Measurements from ENCODE around the gene FRMD4A. TPM values are rescaled to one million over a fixed set of nuclear protein-coding genes. Genes with fewer than 3 reads are reported as not detected.
"Not testable (repeated sequence)": the region's sequence is repeated elsewhere in the genome, so short reads cannot be mapped to it uniquely, and the experiment has no call there.

FRMD4A gene
- total RNA-seq, 1 experiment from 2014 or later, result 1.1 TPM

- DNase-seq (ENCODE audit: low spot score), result no peak
Measured at GRCh38 chr10:13950543-13950939, 380.2 kb downstream of the FRMD4A start.

- DNase-seq (ENCODE audit: low spot score), result no peak
Measured at GRCh38 chr10:13949844-13950542, 380.7 kb downstream of the FRMD4A start.

- no peak for DNase-seq (ENCODE audit: low spot score)
Measured at GRCh38 chr10:13946209-13946460, 384.6 kb downstream of the FRMD4A start.

GRCh38 chr10:13945390-13946208 lies 385.1 kb downstream of the FRMD4A start:
- DNase-seq (ENCODE audit: low spot score), result no peak

- no peak for DNase-seq (ENCODE audit: low spot score)
Measured at GRCh38 chr10:13944823-13945222, 385.9 kb downstream of the FRMD4A start.

GRCh38 chr10:13943735-13944398 lies 386.9 kb downstream of the FRMD4A start:
- no peak for DNase-seq (ENCODE audit: low spot score)

GRCh38 chr10:13942035-13942434 lies 388.7 kb downstream of the FRMD4A start:
- DNase-seq (ENCODE audit: low spot score), result no peak

GRCh38 chr10:13939391-13939790 lies 391.3 kb downstream of the FRMD4A start:
- DNase-seq (ENCODE audit: low spot score), result no peak

GRCh38 chr10:13938950-13939349 lies 391.8 kb downstream of the FRMD4A start:
- no peak for DNase-seq (ENCODE audit: low spot score)

- DNase-seq (ENCODE audit: low spot score), result no peak
Measured at GRCh38 chr10:13936826-13937225, 393.9 kb downstream of the FRMD4A start.

- no peak for DNase-seq (ENCODE audit: low spot score)
Measured at GRCh38 chr10:13930120-13930519, 400.6 kb downstream of the FRMD4A start.

GRCh38 chr10:13928451-13928850 lies 402.3 kb downstream of the FRMD4A start:
- no peak for DNase-seq (ENCODE audit: low spot score)

- DNase-seq (ENCODE audit: low spot score), result no peak
Measured at GRCh38 chr10:13925971-13926780, 404.5 kb downstream of the FRMD4A start.

- DNase-seq (ENCODE audit: low spot score), result peak; percentile 35
Measured at GRCh38 chr10:13924040-13924725, 406.5 kb downstream of the FRMD4A start.

GRCh38 chr10:13922586-13922985 lies 408.1 kb downstream of the FRMD4A start:
- DNase-seq (ENCODE audit: low spot score), result no peak

GRCh38 chr10:13921941-13922340 lies 408.8 kb downstream of the FRMD4A start:
- DNase-seq (ENCODE audit: low spot score), result no peak

- not testable (repeated sequence) for DNase-seq (ENCODE audit: low spot score)
Measured at GRCh38 chr10:13921131-13921530, 409.6 kb downstream of the FRMD4A start.

GRCh38 chr10:13920465-13920864 lies 410.3 kb downstream of the FRMD4A start:
- DNase-seq (ENCODE audit: low spot score), result no peak

- no peak for DNase-seq (ENCODE audit: low spot score)
Measured at GRCh38 chr10:13920031-13920430, 410.7 kb downstream of the FRMD4A start.

- DNase-seq (ENCODE audit: low spot score), result no peak
Measured at GRCh38 chr10:13917791-13918190, 412.9 kb downstream of the FRMD4A start.

GRCh38 chr10:13916384-13916947 lies 414.3 kb downstream of the FRMD4A start:
- DNase-seq (ENCODE audit: low spot score), result no peak

Measured in H4 (cell line).